SU-DHL-6 (cell line): ENCODE measurements around the gene ANKRD17.

Experiments
- EZH2phosphoT487 ChIP-seq: fragments of 200-600 bp; sonication (generic), shearing (Covaris generic); conservative IDR thresholded peaks from 2 replicates; pipeline ENCODE4 v1.6.1; 2018; ENCODE audit warnings: mild to moderate bottlenecking, antibody characterized with exemption, low read length, moderate library complexity, mixed read lengths
- TF ChIP-seq, protein P1 (sequence below): fragments of 200-600 bp; sonication (generic); IDR thresholded peaks from one replicate; pipeline ENCODE4 v1.5.1; 2017; ENCODE audit warnings: antibody characterized with exemption, mild to moderate bottlenecking, low read length, moderate library complexity; ENCODE audit not compliant: insufficient read depth, poor library complexity, severe bottlenecking

DNA sequence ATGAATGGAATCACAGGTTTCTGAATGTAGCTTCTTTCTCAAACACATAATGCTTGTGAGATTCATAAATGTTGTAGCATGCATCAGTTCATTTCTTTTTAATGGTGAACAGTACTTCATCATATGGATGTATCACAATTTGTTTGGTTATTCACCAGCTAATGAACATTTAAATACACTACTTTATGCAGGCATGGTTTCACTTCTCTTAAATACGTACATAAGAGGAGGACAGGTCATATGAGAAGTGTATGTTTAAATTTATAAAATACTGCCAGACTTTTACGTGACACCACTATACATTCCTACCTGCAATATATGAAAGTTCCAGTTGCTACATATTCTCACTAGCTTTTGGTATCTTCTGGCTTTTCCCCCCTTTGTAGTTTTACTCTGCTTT is 65.4 kb downstream of the ANKRD17 start:
- TF ChIP-seq, protein P1, sequence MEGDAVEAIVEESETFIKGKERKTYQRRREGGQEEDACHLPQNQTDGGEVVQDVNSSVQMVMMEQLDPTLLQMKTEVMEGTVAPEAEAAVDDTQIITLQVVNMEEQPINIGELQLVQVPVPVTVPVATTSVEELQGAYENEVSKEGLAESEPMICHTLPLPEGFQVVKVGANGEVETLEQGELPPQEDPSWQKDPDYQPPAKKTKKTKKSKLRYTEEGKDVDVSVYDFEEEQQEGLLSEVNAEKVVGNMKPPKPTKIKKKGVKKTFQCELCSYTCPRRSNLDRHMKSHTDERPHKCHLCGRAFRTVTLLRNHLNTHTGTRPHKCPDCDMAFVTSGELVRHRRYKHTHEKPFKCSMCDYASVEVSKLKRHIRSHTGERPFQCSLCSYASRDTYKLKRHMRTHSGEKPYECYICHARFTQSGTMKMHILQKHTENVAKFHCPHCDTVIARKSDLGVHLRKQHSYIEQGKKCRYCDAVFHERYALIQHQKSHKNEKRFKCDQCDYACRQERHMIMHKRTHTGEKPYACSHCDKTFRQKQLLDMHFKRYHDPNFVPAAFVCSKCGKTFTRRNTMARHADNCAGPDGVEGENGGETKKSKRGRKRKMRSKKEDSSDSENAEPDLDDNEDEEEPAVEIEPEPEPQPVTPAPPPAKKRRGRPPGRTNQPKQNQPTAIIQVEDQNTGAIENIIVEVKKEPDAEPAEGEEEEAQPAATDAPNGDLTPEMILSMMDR = no peak
- TF ChIP-seq EZH2phosphoT487 = no peak
